Heart left ventricle (tissue), 13 donors: ENCODE measurements around the gene CTCFL.

ENCODE experiments used
- POLR2A ChIP-seq, 2 donors: fragments of 450-650 bp; IDR thresholded peaks; one replicate each; pipeline ENCODE4 v1.6.1; 2017; ENCODE audit warnings: antibody characterized with exemption in 2 of 2, mild to moderate bottlenecking in 2 of 2, moderate library complexity in 2 of 2
- TF ChIP-seq, protein P1 (sequence below), 12 donors: fragments of 200-600 bp; sonication (generic) in 4 of 12; IDR thresholded peaks; one replicate each; pipeline versions ENCODE4 v1.5.0 to v1.8.0; 2018 to 2022; ENCODE audit warnings: antibody characterized with exemption in 12 of 12, mild to moderate bottlenecking in 5 of 12
- donor health status: ischemic (EF 13 %, LVEDD 7.1; RV severe dilation, severe dysfunction).
- donor health status: DM: no; HTN: yes; CAD: no.
- donor health status: DM: no; HTN: no; CAD: no.
- donor health status: ischemic (EF 25% LVEDD 6.9; RV normal size, moderate dysfunction).
- donor health status: ischemic (EF 25% LVEDD 5.7; RV mildly dilated, moderate dysfunction).
- donor health status: ischemic (EF 35%, LVEDD 5.7; RV mildly dilated, moderate dysfunction).
- donor health status: nonischemic (EF 11% LVEDD 7.7; RV severe dilation, severe dysfunction).
- donor health status: DM: yes; HTN: yes; CAD: no.
- donor health status: PGD.
- donor health status: ischemic (EF 29% LVEDD 5.4; RV normal size, mild dysfunction).
- donor health status: nonischemic (EF 23%, LVEDD 6.1; RV moderate dilation, normal function).

GRCh38 chr20:57464642-57465211, 60.2 kb downstream of the CTCFL start:
- no peak for TF ChIP-seq POLR2A (IDR thresholded peaks at IDR 0.05)
- TF ChIP-seq, protein P1, sequence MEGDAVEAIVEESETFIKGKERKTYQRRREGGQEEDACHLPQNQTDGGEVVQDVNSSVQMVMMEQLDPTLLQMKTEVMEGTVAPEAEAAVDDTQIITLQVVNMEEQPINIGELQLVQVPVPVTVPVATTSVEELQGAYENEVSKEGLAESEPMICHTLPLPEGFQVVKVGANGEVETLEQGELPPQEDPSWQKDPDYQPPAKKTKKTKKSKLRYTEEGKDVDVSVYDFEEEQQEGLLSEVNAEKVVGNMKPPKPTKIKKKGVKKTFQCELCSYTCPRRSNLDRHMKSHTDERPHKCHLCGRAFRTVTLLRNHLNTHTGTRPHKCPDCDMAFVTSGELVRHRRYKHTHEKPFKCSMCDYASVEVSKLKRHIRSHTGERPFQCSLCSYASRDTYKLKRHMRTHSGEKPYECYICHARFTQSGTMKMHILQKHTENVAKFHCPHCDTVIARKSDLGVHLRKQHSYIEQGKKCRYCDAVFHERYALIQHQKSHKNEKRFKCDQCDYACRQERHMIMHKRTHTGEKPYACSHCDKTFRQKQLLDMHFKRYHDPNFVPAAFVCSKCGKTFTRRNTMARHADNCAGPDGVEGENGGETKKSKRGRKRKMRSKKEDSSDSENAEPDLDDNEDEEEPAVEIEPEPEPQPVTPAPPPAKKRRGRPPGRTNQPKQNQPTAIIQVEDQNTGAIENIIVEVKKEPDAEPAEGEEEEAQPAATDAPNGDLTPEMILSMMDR (IDR thresholded peaks at IDR 0.05) = peak in 1 of 12 donors; percentile 31
